HepG2 (cell line): ENCODE measurements around the gene SLC16A3. TPM values are rescaled to one million over a fixed set of nuclear protein-coding genes. Genes with fewer than 3 reads are reported as not detected.

Source experiments
- ARHGAP35 ChIP-seq: sonication (generic); formaldehyde crosslinking; IDR thresholded peaks from 2 replicates; pipeline ENCODE4 v1.9.0; 2022; ENCODE audit warnings: mild to moderate bottlenecking, inconsistent platforms, moderate library complexity, missing genetic modification reagents, borderline replicate concordance
- CBX5 ChIP-seq: sonication (generic); formaldehyde crosslinking; IDR thresholded peaks from 2 replicates; pipeline ENCODE4 v1.4.0; 2020; ENCODE audit warnings: missing genetic modification reagents, borderline replicate concordance
- CSRNP1 ChIP-seq: sonication (generic); formaldehyde crosslinking; IDR thresholded peaks from 2 replicates; pipeline ENCODE4 v1.8.1; 2023; ENCODE audit warnings: mild to moderate bottlenecking, missing genetic modification reagents
- HNRNPH1 ChIP-seq: fragments of 200-400 bp; formaldehyde crosslinking; optimal IDR thresholded peaks from 2 replicates; pipeline ENCODE3; 2017; ENCODE audit warnings: mild to moderate bottlenecking, low read depth, low read length
- NCOA1 ChIP-seq: sonication (generic); formaldehyde crosslinking; IDR thresholded peaks from 2 replicates; pipeline ENCODE4 v1.9.0; 2021; ENCODE audit warnings: missing genetic modification reagents
- PAXIP1 ChIP-seq: sonication (generic); formaldehyde crosslinking; conservative IDR thresholded peaks from 2 replicates; pipeline ENCODE4 v1.4.0; 2020; ENCODE audit warnings: mild to moderate bottlenecking, missing genetic modification reagents, moderate library complexity
- PRMT3 ChIP-seq: sonication (generic); formaldehyde crosslinking; IDR thresholded peaks from 2 replicates; pipeline ENCODE4 v1.8.1; 2022; ENCODE audit warnings: low read depth, mild to moderate bottlenecking, moderate library complexity, missing genetic modification reagents, borderline replicate concordance
- RAD21 ChIP-seq: fragments of 450-650 bp; formaldehyde crosslinking; IDR thresholded peaks from 2 replicates; pipeline ENCODE4 v1.5.0; 2020; ENCODE audit warnings: mild to moderate bottlenecking
- RFX1 ChIP-seq: fragments of 450-650 bp; IDR thresholded peaks from 2 replicates; pipeline ENCODE4 v1.6.1; 2017
- RFXANK ChIP-seq: IDR thresholded peaks from 2 replicates; pipeline ENCODE4 v1.6.1; 2016
- SNAPC4 ChIP-seq: sonication (generic); formaldehyde crosslinking; IDR thresholded peaks from 2 replicates; pipeline ENCODE4 v1.4.0; 2020; ENCODE audit warnings: mild to moderate bottlenecking, missing genetic modification reagents
- ZBTB20 ChIP-seq: sonication (generic); formaldehyde crosslinking; IDR thresholded peaks from 2 replicates; pipeline ENCODE4 v1.8.1; 2023; ENCODE audit warnings: missing genetic modification reagents, low read depth, mild to moderate bottlenecking, borderline replicate concordance
- ZBTB21 ChIP-seq: sonication (generic); formaldehyde crosslinking; IDR thresholded peaks from 2 replicates; pipeline ENCODE4 v1.4.0; 2020; ENCODE audit warnings: missing genetic modification reagents
- ZNF230 ChIP-seq: sonication (generic); formaldehyde crosslinking; IDR thresholded peaks from 2 replicates; pipeline ENCODE4 v1.4.0; 2020; ENCODE audit warnings: mild to moderate bottlenecking, missing genetic modification reagents
- ZNF274 ChIP-seq: sonication (generic); formaldehyde crosslinking; IDR thresholded peaks from 2 replicates; pipeline ENCODE4 v1.5.1; 2020; ENCODE audit warnings: mild to moderate bottlenecking, missing genetic modification reagents
- ZNF382 ChIP-seq: sonication (generic); formaldehyde crosslinking; IDR thresholded peaks from 2 replicates; pipeline ENCODE4 v1.5.0; 2020; ENCODE audit warnings: missing genetic modification reagents, mild to moderate bottlenecking, borderline replicate concordance
- ZNF703 ChIP-seq: sonication (generic); formaldehyde crosslinking; IDR thresholded peaks from 2 replicates; pipeline ENCODE4 v1.5.1; 2020; ENCODE audit warnings: missing genetic modification reagents, mild to moderate bottlenecking, moderate library complexity, borderline replicate concordance
- ZNF768 ChIP-seq: sonication (generic); formaldehyde crosslinking; IDR thresholded peaks from 2 replicates; pipeline ENCODE4 v1.4.0; 2020; ENCODE audit warnings: missing genetic modification reagents
- polyA plus RNA-seq, 8 experiments: library from polyadenylated mRNA; depleted of rRNA in 3 of 8; stranded (reverse) in 7 of 8; unstranded in 1 of 8; fragments of >200 nt; fragmentation: Illumina TruSeq in 4 of 8; extraction: Trizol in 4 of 8; gene quantifications; 2 replicates each; pipeline versions ENCODE4 v1.2.1 to v1.2.3, GENCODE V29; 2011 to 2016; ENCODE audit warnings: low read depth in 4 of 8, missing spikeins in 1 of 8, mixed read lengths in 1 of 8; ENCODE audit not compliant: insufficient read depth in 1 of 8
- total RNA-seq, 5 experiments: library from RNA; depleted of rRNA; stranded (reverse); fragments of >200 nt; fragmentation: Illumina TruSeq; extraction: Trizol; gene quantifications; 2 replicates each; pipeline ENCODE4 v1.2.3, GENCODE V29; 2016; ENCODE audit warnings: low read depth in 1 of 5
- TF ChIP-seq, protein P1 (sequence below): sonication (generic); formaldehyde crosslinking; IDR thresholded peaks from 2 replicates; pipeline ENCODE4 v1.4.0; 2020; ENCODE audit warnings: low read depth, mild to moderate bottlenecking, missing genetic modification reagents

Gene SLC16A3
- total and polyA plus RNA-seq, 2 of the 13 experiments (the other 11 are each of a cell fraction or from before 2014, with no cell fraction given): 242 to 349 TPM

DNA sequence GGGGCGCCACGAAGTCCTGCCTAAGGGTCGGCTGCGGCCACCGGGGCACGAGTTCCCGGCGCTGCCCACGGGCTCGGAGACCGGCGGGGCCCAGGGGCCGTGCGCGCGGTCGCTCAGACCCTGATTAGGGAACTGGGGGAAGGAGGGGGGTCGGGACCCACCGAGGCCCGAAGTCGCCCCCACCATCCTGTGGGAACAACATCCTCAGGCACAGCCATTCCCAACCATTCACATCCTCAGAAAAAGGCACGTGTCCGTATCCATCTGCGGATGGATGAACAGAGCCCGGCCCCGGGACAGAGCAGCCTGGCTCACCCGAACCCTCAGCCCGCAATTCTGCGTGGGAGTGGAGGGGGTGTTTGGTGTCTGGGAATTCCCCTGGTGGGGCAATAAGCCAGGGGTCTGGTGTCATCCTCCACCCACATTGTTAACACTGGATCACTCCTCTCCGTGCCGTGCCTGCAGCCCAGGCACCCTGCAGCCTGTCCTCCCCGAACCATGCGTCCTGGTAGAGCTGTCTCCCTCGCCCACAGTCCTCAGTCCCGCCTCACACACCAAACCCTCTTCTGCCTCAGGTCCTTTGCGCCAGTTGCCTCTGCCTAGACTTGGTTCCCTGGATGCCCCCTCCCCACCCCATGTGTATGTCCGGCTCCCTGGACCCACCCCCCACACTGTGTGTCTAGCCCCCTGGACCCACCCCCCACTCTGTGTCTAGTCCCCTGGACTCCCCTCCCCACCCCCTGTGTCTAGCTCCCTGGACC is 15.4 kb upstream of the SLC16A3 start (continued):
- no peak for TF ChIP-seq SNAPC4 (CRISPR knock-in tag)
- no peak for TF ChIP-seq NCOA1
- peak; percentile 50; the same call in 1 of the 2 replicates for TF ChIP-seq CBX5 (CRISPR knock-in tag)
- TF ChIP-seq PAXIP1 (CRISPR knock-in tag): 0 out of 2 replicates have a peak, but pooled peaks have one; percentile 3
- TF ChIP-seq, protein P1, sequence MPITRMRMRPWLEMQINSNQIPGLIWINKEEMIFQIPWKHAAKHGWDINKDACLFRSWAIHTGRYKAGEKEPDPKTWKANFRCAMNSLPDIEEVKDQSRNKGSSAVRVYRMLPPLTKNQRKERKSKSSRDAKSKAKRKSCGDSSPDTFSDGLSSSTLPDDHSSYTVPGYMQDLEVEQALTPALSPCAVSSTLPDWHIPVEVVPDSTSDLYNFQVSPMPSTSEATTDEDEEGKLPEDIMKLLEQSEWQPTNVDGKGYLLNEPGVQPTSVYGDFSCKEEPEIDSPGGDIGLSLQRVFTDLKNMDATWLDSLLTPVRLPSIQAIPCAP (CRISPR knock-in tag): no peak; the same call in 1 of the 2 replicates
- no peak for TF ChIP-seq CSRNP1
- TF ChIP-seq ZBTB20 (CRISPR knock-in tag): no peak; the same call in 1 of the 2 replicates
- no peak for TF ChIP-seq PRMT3
- no peak for TF ChIP-seq RFX1
- TF ChIP-seq ZNF703: no peak
- TF ChIP-seq ZBTB21 (CRISPR knock-in tag): no peak
- no peak for TF ChIP-seq RFXANK
- no peak for TF ChIP-seq HNRNPH1
- no peak for TF ChIP-seq ZNF230 (CRISPR knock-in tag)
- no peak; the same call in 1 of the 2 replicates for TF ChIP-seq ZNF274
- no peak for TF ChIP-seq ZNF382 (CRISPR knock-in tag)
- TF ChIP-seq RAD21: no peak
- no peak for TF ChIP-seq ARHGAP35 (CRISPR knock-in tag)
- TF ChIP-seq ZNF768 (CRISPR knock-in tag): no peak
